ENCODE data around the gene MAGIX.

MAGIX gene

GRCh38 chrX:49172280-49172780, 9.8 kb downstream of the MAGIX start (continued):
- no peak for TF ChIP-seq HOXD13 (CRISPR knock-in tag; IDR thresholded peaks at IDR 0.05; ENCODE audit: borderline replicate concordance)
- TF ChIP-seq ZIC2 (tag by site-specific recombination; IDR thresholded peaks at IDR 0.05): peak; percentile 53; the same call in 1 of the 2 replicates
- TF ChIP-seq ZNF274 (IDR thresholded peaks at IDR 0.05; ENCODE audit: low read length): no peak
- TF ChIP-seq ZNF274 (tag by site-specific recombination; IDR thresholded peaks at IDR 0.05; ENCODE audit: borderline replicate concordance): no peak
- TF ChIP-seq ZEB2 (tag by site-specific recombination; IDR thresholded peaks at IDR 0.05): peak; percentile 52; the same call in 1 of the 2 replicates
- no peak for TF ChIP-seq ZNF704 (tag by site-specific recombination; IDR thresholded peaks at IDR 0.05)
- no peak for TF ChIP-seq MZF1 (tag by site-specific recombination; IDR thresholded peaks at IDR 0.05; ENCODE audit: borderline replicate concordance)
- 0 out of 2 replicates have a peak, but pooled peaks have one; percentile 15 for TF ChIP-seq ZFHX2 (tag by site-specific recombination; conservative IDR thresholded peaks at IDR 0.05)
- TF ChIP-seq ZBTB26 (tag by site-specific recombination; optimal IDR thresholded peaks at IDR 0.05): peak; percentile 55
- TF ChIP-seq ZBTB8A (tag by site-specific recombination; IDR thresholded peaks at IDR 0.05): peak; percentile 93
- TF ChIP-seq BCL11B (tag by site-specific recombination; IDR thresholded peaks at IDR 0.05; ENCODE audit: low read depth): no peak
- TF ChIP-seq ZNF184 (tag by site-specific recombination; IDR thresholded peaks at IDR 0.05): peak; percentile 53; the same call in 1 of the 2 replicates
- peak; percentile 67 for TF ChIP-seq ZFP69B (tag by site-specific recombination; IDR thresholded peaks at IDR 0.05)
- peak; percentile 80 for TF ChIP-seq KLF9 (tag by site-specific recombination; IDR thresholded peaks at IDR 0.05; ENCODE audit: low read depth)
- no peak for TF ChIP-seq ZNF133 (tag by site-specific recombination; IDR thresholded peaks at IDR 0.05)
- no peak for TF ChIP-seq ZNF37A (tag by site-specific recombination; IDR thresholded peaks at IDR 0.05)
- no peak for TF ChIP-seq ZNF202 (tag by site-specific recombination; IDR thresholded peaks at IDR 0.05; ENCODE audit: borderline replicate concordance)
- TF ChIP-seq ZNF280D (tag by site-specific recombination; IDR thresholded peaks at IDR 0.05): no peak
- TF ChIP-seq ZNF394 (tag by site-specific recombination; IDR thresholded peaks at IDR 0.05; ENCODE audit: borderline replicate concordance): 0 out of 2 replicates have a peak, but pooled peaks have one; percentile 2
- peak; percentile 14; the same call in 1 of the 2 replicates for TF ChIP-seq ZSCAN18 (tag by site-specific recombination; IDR thresholded peaks at IDR 0.05)
- no peak; the same call in 1 of the 2 replicates for TF ChIP-seq SP7 (tag by site-specific recombination; IDR thresholded peaks at IDR 0.05)
- TF ChIP-seq ZNF514 (tag by site-specific recombination; IDR thresholded peaks at IDR 0.05): no peak
- no peak for TF ChIP-seq ZNF341 (tag by site-specific recombination; IDR thresholded peaks at IDR 0.05; ENCODE audit: low read depth)
- no peak for TF ChIP-seq SCRT1 (tag by site-specific recombination; IDR thresholded peaks at IDR 0.05; ENCODE audit: borderline replicate concordance)
- TF ChIP-seq CTCF (tag by site-specific recombination; IDR thresholded peaks at IDR 0.05): peak; percentile 15; the same call in 1 of the 2 replicates
- TF ChIP-seq ZNF292 (tag by site-specific recombination; IDR thresholded peaks at IDR 0.05; ENCODE audit: borderline replicate concordance, low read depth): no peak
- TF ChIP-seq ZNF677 (tag by site-specific recombination; IDR thresholded peaks at IDR 0.05): no peak
- TF ChIP-seq ZNF19 (tag by site-specific recombination; IDR thresholded peaks at IDR 0.05; ENCODE audit: low read depth): no peak
- no peak for TF ChIP-seq ZNF792 (tag by site-specific recombination; IDR thresholded peaks at IDR 0.05)
- TF ChIP-seq ZNF571 (tag by site-specific recombination; IDR thresholded peaks at IDR 0.05): no peak
- TF ChIP-seq ZNF660 (tag by site-specific recombination; IDR thresholded peaks at IDR 0.05): no peak; the same call in 1 of the 2 replicates
- peak; percentile 96 for TF ChIP-seq GLIS2 (tag by site-specific recombination; IDR thresholded peaks at IDR 0.05)
- peak; percentile 81 for TF ChIP-seq GLIS1 (tag by site-specific recombination; IDR thresholded peaks at IDR 0.05)
- no peak for TF ChIP-seq TRIM28 (IDR thresholded peaks at IDR 0.05; ENCODE audit: borderline replicate concordance, low read length)

All from HEK293 (cell line).